H9 (cell line): ENCODE data around the gene SYT9. TPM values are rescaled to one million over a fixed set of nuclear protein-coding genes. Genes with fewer than 3 reads are reported as not detected.

Experiments used
- DNase-seq: peaks from one replicate; pipeline ENCODE4 v3.0.0-alpha.2; 2017
- H2AFZ ChIP-seq: one replicate; pipeline ENCODE4 v1.6.1; 2013; ENCODE audit warnings: mild to moderate bottlenecking, low read length, control low read depth, moderate library complexity
- H2AK5ac ChIP-seq: 2 replicates; pipeline ENCODE4 v1.6.1; 2013; ENCODE audit warnings: low read length, control low read depth, mixed read lengths; ENCODE audit not compliant: insufficient read length
- H2BK120ac ChIP-seq: one replicate; pipeline ENCODE4 v1.6.1; 2013; ENCODE audit warnings: low read depth, mild to moderate bottlenecking, low read length, control low read depth, inconsistent platforms; ENCODE audit not compliant: poor library complexity, severe bottlenecking
- H2BK12ac ChIP-seq: 2 replicates; pipeline ENCODE4 v1.6.1; 2013; ENCODE audit warnings: low read length, control low read depth, mixed read lengths, low read depth; ENCODE audit not compliant: insufficient read length
- H2BK15ac ChIP-seq: 2 replicates; pipeline ENCODE4 v1.6.1; 2013; ENCODE audit warnings: low read depth, low read length, control low read depth
- H2BK20ac ChIP-seq: one replicate; pipeline ENCODE4 v1.6.1; 2013; ENCODE audit warnings: low read depth, mild to moderate bottlenecking, low read length, control low read depth, inconsistent platforms; ENCODE audit not compliant: poor library complexity, severe bottlenecking
- H2BK5ac ChIP-seq: 2 replicates; pipeline ENCODE4 v1.6.1; 2013; ENCODE audit warnings: low read length, control low read depth, mixed read lengths; ENCODE audit not compliant: insufficient read length
- H3K14ac ChIP-seq: 2 replicates; pipeline ENCODE4 v1.6.1; 2013; ENCODE audit warnings: low read length, control low read depth; ENCODE audit not compliant: insufficient read depth
- H3K18ac ChIP-seq: 2 replicates; pipeline ENCODE4 v1.6.1; 2013; ENCODE audit warnings: low read depth, mild to moderate bottlenecking, mixed read lengths, low read length, control low read depth; ENCODE audit not compliant: insufficient read length
- H3K23ac ChIP-seq: 2 replicates; pipeline ENCODE4 v1.6.1; 2013; ENCODE audit warnings: low read length, control low read depth, mixed read lengths, low read depth; ENCODE audit not compliant: insufficient read length
- H3K23me2 ChIP-seq: 2 replicates; pipeline ENCODE4 v1.6.1; 2013; ENCODE audit warnings: low read depth, mild to moderate bottlenecking, mixed read lengths, low read length, control low read depth; ENCODE audit not compliant: insufficient read length, poor library complexity, severe bottlenecking
- H3K27ac ChIP-seq: 2 replicates; pipeline ENCODE4 v1.5.1; 2013; ENCODE audit warnings: low read length, control low read depth, mixed read lengths, low read depth; ENCODE audit not compliant: insufficient read length
- H3K27me3 ChIP-seq: 2 replicates; pipeline ENCODE4 v1.6.1; 2013; ENCODE audit warnings: low read length, control low read depth, inconsistent platforms; ENCODE audit not compliant: insufficient read depth
- H3K4ac ChIP-seq: 2 replicates; pipeline ENCODE4 v1.6.1; 2013; ENCODE audit warnings: low read depth, mild to moderate bottlenecking, control low read depth, inconsistent platforms, low read length, moderate library complexity
- H3K4me1 ChIP-seq: 2 replicates; pipeline ENCODE4 v1.6.1; 2013; ENCODE audit warnings: low read length, control low read depth, inconsistent platforms; ENCODE audit not compliant: insufficient read depth
- H3K4me2 ChIP-seq: 2 replicates; pipeline ENCODE4 v1.6.1; 2013; ENCODE audit warnings: low read length, control low read depth, mixed read lengths; ENCODE audit not compliant: insufficient read length, insufficient read depth
- H3K56ac ChIP-seq: 2 replicates; pipeline ENCODE4 v1.6.1; 2013; ENCODE audit warnings: low read depth, mild to moderate bottlenecking, mixed read lengths, low read length, control low read depth; ENCODE audit not compliant: insufficient read length
- H3K79me1 ChIP-seq: 2 replicates; pipeline ENCODE4 v1.6.1; 2013; ENCODE audit warnings: low read depth, mild to moderate bottlenecking, moderate library complexity, low read length, control low read depth, inconsistent platforms; ENCODE audit not compliant: insufficient read depth, poor library complexity, severe bottlenecking
- H3K79me2 ChIP-seq: 2 replicates; pipeline ENCODE4 v1.6.1; 2013; ENCODE audit warnings: low read length, control low read depth, inconsistent platforms; ENCODE audit not compliant: insufficient read depth
- H3K9ac ChIP-seq: 2 replicates; pipeline ENCODE4 v1.6.1; 2013; ENCODE audit warnings: low read length, control low read depth, mixed read lengths; ENCODE audit not compliant: insufficient read length; ENCODE audit errors: extremely low read depth
- H3K9me3 ChIP-seq: one replicate; pipeline ENCODE4 v1.6.1; 2013; ENCODE audit warnings: low read depth, low read length, inconsistent platforms; ENCODE audit not compliant: control insufficient read depth
- H3T11ph ChIP-seq: one replicate; pipeline ENCODE4 v1.6.1; 2013; ENCODE audit warnings: mild to moderate bottlenecking, low read length, control low read depth, inconsistent platforms
- H4K20me1 ChIP-seq: one replicate; pipeline ENCODE4 v1.6.1; 2013; ENCODE audit not compliant: control insufficient read depth, insufficient read length, insufficient read depth
- H4K5ac ChIP-seq: 2 replicates; pipeline ENCODE4 v1.6.1; 2013; ENCODE audit warnings: low read depth, mild to moderate bottlenecking, mixed read lengths, low read length, control low read depth; ENCODE audit not compliant: insufficient read length
- H4K8ac ChIP-seq: replicated peaks from 2 replicates; pipeline ENCODE4 v1.6.1; 2013; ENCODE audit warnings: low read length, control low read depth, mixed read lengths, low read depth; ENCODE audit not compliant: insufficient read length
- H4K91ac ChIP-seq: 2 replicates; pipeline ENCODE4 v1.6.1; 2013; ENCODE audit warnings: low read depth, mild to moderate bottlenecking, moderate library complexity, mixed read lengths, low read length, control low read depth; ENCODE audit not compliant: insufficient read length
- H3K27ac Mint-ChIP-seq, 3 experiments: 2 replicates in 2 of 3; 3 replicates in 1 of 3; pipeline ENCODE4 v1.8.0; 2020 to 2021; ENCODE audit warnings: mixed read lengths in 3 of 3, mild to moderate bottlenecking in 1 of 3, moderate library complexity in 1 of 3
- H3K27me3 Mint-ChIP-seq: 2 replicates; pipeline ENCODE4 v1.8.0; 2021; ENCODE audit warnings: low read depth, mild to moderate bottlenecking, moderate library complexity, mixed read lengths
- H3K36me3 Mint-ChIP-seq, 3 experiments: 2 replicates in 2 of 3; 3 replicates in 1 of 3; pipeline ENCODE4 v1.8.0; 2020 to 2021; ENCODE audit warnings: low read depth in 3 of 3, mixed read lengths in 3 of 3; ENCODE audit not compliant: insufficient read depth in 1 of 3
- H3K4me1 Mint-ChIP-seq, 2 experiments: 2 replicates each; pipeline ENCODE4 v1.8.0; 2020; ENCODE audit warnings: mixed read lengths in 2 of 2
- H3K4me3 Mint-ChIP-seq, 2 experiments: 2 replicates in 1 of 2; 3 replicates in 1 of 2; pipeline ENCODE4 v1.8.0; 2020 to 2021; ENCODE audit warnings: mild to moderate bottlenecking in 2 of 2, mixed read lengths in 2 of 2, moderate library complexity in 1 of 2
- H3K9me3 Mint-ChIP-seq, 2 experiments: 2 replicates in 1 of 2; 3 replicates in 1 of 2; pipeline ENCODE4 v1.8.0; 2020; ENCODE audit warnings: mild to moderate bottlenecking in 2 of 2, mixed read lengths in 2 of 2, moderate library complexity in 1 of 2
- total RNA-seq: library from RNA; stranded (reverse); gene quantifications from 2 replicates; pipeline ENCODE4 v1.2.1, GENCODE V29; 2021
- TF ChIP-seq, protein P1 (sequence below): fragments of 200-600 bp; sonication (generic); conservative IDR thresholded peaks from 3 replicates; pipeline ENCODE4 v1.8.0; 2021; ENCODE audit warnings: antibody characterized with exemption, mild to moderate bottlenecking

SYT9 gene
- total RNA-seq, 1 experiment from 2014 or later, result 0.63 TPM

DNA sequence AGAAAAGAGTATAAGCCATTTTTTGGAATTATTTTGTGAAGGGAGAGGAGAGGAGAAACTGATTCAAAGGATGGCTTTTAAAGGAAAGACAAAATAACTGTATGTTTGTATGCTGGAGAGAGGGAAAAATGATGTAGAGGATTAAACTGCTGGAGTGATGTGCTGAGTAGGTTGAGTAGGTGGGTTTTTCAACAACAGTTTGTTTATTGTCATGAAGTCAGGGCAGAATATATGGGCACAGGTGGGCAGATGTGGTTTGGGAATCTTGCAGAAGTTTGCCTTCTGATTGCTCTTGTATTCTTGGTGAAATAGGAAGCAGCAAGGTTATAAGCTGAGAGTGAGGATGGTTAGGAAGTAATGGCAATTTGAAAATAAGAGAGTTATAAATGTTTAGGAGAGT, 12.1 kb downstream of the SYT9 start:
- H4K5ac ChIP-seq, result no peak overlapping the region
- no peak overlapping the region for H4K91ac ChIP-seq
- H3K56ac ChIP-seq, result no peak overlapping the region
- TF ChIP-seq, protein P1, sequence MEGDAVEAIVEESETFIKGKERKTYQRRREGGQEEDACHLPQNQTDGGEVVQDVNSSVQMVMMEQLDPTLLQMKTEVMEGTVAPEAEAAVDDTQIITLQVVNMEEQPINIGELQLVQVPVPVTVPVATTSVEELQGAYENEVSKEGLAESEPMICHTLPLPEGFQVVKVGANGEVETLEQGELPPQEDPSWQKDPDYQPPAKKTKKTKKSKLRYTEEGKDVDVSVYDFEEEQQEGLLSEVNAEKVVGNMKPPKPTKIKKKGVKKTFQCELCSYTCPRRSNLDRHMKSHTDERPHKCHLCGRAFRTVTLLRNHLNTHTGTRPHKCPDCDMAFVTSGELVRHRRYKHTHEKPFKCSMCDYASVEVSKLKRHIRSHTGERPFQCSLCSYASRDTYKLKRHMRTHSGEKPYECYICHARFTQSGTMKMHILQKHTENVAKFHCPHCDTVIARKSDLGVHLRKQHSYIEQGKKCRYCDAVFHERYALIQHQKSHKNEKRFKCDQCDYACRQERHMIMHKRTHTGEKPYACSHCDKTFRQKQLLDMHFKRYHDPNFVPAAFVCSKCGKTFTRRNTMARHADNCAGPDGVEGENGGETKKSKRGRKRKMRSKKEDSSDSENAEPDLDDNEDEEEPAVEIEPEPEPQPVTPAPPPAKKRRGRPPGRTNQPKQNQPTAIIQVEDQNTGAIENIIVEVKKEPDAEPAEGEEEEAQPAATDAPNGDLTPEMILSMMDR, result no peak
- H2BK20ac ChIP-seq, result no peak overlapping the region
- no peaks in the 10 kb centered on the region for H3K4me1 ChIP-seq
- no peak overlapping the region for H3K18ac ChIP-seq
- Mint-ChIP-seq H3K27me3 (no peaks in the 10 kb centered on the region), H3K27ac (no peak overlapping the region), H3K4me3 (no peak overlapping the region), H3K4me1 (no peaks in the 10 kb centered on the region), H3K9me3 (no peaks in the 10 kb centered on the region), H3K36me3 (no peaks in the 10 kb centered on the region)
- H3K9ac ChIP-seq, result no peak overlapping the region
- H3K9me3 ChIP-seq, result no peaks in the 10 kb centered on the region
- H2BK12ac ChIP-seq, result no peak overlapping the region
- no peak overlapping the region for H3K27ac ChIP-seq
- no peak overlapping the region for H3K14ac ChIP-seq
- no peak overlapping the region for H2BK15ac ChIP-seq
- H2BK5ac ChIP-seq, result no peak overlapping the region
- H4K8ac ChIP-seq, result no peak overlapping the region
- H3K23ac ChIP-seq, result no peak overlapping the region
- H3T11ph ChIP-seq, result no peak overlapping the region
- H2AFZ ChIP-seq, result no peak overlapping the region
- H4K20me1 ChIP-seq, result no peaks in the 10 kb centered on the region
- no peak overlapping the region for H3K4ac ChIP-seq
- H2BK120ac ChIP-seq, result no peak overlapping the region
- no peaks in the 10 kb centered on the region for H3K23me2 ChIP-seq
- no peaks in the 10 kb centered on the region for H3K27me3 ChIP-seq
- no peaks in the 10 kb centered on the region for H3K79me1 ChIP-seq
- no peaks in the 10 kb centered on the region for H3K79me2 ChIP-seq
- DNase-seq, result no peak
- H2AK5ac ChIP-seq, result no peak overlapping the region
- no peak overlapping the region for H3K4me2 ChIP-seq
